ENCODE results near the gene LRRC49.

LRRC49 gene

GRCh38 chr15:71052356-71052755 lies 159.7 kb downstream of the LRRC49 start:
- DNase-seq (ENCODE audit: low read depth) = no peak

- DNase-seq (ENCODE audit: low read depth) = no peak
Measured at GRCh38 chr15:71054286-71054952, 161.8 kb downstream of the LRRC49 start.

DNA sequence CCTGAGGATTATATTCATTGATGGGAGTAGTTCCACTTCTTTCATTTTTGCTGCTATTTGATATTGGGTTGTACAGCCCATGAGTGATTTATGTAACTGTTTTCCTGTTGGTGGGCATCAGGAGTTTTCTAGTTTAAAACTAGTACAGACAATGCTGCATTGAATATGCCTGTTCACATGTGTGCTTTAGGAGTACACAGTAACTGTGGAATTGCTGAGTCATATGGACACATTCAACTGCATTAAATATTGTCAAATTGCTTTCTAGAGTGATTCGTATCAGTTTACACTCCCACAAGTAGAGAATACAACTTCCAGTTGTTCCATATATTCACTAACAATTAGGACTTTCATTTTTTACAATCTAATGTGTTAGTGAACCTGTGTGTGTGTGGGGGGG lies 162.8 kb downstream of the LRRC49 start:
- DNase-seq (ENCODE audit: low read depth) = no peak

DNA sequence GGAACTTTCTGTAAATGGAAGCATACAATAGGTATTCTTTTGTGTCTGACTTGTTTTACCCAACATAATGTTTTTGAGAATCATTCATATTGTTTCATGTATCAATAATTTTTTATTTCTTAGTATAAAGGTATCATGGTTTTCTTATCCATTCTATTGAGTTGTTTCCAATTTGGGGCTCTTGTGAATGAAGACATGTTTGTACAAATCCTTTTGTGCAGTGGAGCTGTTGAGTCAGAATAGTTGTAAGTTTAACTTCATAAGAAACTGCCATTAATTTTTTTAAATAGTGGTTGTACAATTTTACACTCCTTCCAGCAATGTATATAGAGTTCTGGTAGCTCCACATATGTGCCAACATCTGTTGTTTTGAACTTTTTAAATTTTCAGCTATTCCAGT lies 163.5 kb downstream of the LRRC49 start:
- no peak for DNase-seq (ENCODE audit: low read depth)

DNA sequence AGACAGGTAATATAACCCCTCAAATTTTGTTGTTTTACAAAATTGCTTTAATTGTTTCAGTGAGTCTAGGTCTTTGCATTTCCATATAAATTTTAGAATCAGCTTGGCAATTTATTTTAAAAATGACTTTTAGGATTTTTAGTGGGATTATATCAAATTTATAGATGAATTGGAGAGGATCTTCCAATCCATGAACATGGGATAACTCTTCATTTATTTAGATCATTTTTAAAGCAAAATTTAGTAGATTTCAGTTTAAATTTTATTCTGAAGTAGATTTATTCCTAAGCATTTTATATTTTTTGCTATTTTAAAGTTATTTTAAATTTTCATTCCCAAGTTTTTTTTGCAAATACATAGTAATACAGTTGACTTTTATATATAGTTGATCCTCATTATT lies 164.5 kb downstream of the LRRC49 start:
- DNase-seq (ENCODE audit: low read depth) = no peak

- no peak for DNase-seq (ENCODE audit: low read depth)
Measured at GRCh38 chr15:71057581-71057980, 165.0 kb downstream of the LRRC49 start.

DNA sequence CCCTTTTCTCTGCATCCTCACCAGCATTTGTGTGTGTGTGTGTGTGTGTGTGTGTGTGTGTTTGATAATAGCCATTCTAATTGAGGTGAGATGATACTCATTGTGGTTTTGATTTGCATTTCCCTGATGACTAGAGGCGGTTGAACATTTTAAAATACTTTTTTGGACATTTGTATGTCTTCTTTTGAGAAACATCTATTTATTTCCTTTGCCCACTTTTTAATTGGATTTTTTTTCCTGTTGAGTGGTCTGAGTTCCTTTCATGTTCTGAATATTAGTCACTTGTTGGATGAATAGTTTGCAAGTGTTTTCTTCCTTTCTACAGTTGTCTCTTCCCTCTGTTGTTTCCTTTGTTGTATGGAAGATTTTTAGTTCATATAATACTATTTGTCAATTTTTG lies 168.4 kb downstream of the LRRC49 start:
- no peak for DNase-seq (ENCODE audit: low read depth)

DNA sequence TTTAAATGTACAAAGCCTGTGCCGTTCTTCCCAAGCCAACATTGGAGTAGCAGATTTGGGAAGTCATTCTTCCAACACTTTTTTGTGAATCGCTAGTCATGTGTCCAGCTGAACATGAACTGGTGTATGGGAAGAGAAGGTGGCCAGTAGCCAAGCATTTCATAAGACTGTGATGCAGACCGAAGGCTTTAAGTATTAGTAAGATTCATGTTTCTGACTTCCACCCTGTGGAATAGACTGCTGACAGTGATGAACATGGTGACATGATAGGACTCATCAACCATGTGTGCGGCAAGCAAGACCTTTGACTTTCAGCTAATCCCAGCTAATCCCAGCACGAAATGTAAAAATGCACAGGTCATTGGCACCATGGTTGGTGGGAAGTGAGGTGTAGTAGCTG lies 174.4 kb downstream of the LRRC49 start:
- DNase-seq (ENCODE audit: low read depth) = no peak

DNA sequence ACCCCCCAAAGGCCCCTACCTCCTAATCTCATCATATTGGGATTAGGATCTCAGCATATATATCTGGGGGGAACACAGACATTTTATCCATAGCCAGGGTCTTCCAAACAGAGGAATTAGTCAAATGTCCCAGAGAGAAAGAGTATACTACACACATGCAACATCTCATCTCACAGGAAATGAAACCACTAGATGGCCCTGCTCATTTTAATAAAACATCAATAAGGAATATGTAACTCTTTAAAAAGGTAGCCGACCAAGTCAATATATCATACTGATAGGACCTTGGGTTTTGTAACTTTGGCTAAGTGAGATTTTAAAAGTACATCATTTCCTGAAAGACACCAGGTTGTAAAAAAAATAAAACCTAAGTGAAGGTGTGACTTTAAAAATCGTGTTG lies 177.1 kb downstream of the LRRC49 start:
- no peak for DNase-seq (ENCODE audit: low read depth)

- no peak for DNase-seq (ENCODE audit: low read depth)
Measured at GRCh38 chr15:71071529-71071928, 178.9 kb downstream of the LRRC49 start.

DNA sequence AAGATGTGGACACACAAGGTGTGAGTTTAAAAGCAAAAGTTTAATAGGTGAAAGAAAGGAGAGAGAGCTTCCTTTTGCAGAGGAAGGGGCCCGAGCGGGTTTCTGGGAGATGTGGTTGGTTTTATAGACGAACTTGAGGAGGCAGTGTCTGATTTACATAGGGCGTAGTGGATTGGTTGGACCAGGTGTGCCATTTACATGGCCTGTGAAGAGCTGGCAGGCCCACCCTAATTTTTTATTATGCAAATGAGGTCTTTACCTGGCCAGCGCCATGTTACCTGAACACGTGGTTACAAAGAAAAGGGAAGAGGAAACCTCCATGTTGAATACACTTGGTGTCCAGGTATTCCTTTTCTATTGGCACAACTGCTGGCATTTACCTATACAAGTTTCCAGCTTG lies 179.8 kb downstream of the LRRC49 start:
- no peak for DNase-seq (ENCODE audit: low read depth)

GRCh38 chr15:71078506-71079207 lies 186.0 kb downstream of the LRRC49 start:
- DNase-seq (ENCODE audit: low read depth) = no peak

GRCh38 chr15:71079208-71080044 lies 186.8 kb downstream of the LRRC49 start:
- peak; percentile 69 for DNase-seq (ENCODE audit: low read depth)

DNA sequence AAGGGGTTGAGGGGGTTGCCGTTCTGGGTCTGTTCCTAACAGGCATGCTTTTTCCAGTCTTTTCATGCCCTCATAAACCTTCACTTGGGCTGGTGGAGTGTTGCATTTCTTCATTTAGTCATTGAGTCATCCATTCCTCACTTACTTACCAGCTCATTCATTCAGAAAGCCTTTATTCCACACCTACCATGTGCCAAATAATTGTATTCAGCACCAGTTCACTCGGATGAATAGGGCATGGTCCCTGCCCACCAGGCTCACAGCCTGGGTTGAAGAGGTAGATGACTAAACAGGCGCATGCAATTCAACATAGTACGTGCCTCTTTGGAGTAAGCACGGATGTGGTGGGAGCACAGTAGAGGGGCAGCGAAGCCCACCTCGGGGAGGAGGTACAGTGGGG lies 187.5 kb downstream of the LRRC49 start:
- no peak for DNase-seq (ENCODE audit: low read depth)

- DNase-seq (ENCODE audit: low read depth) = peak; percentile 91
Measured at GRCh38 chr15:71080705-71081104, 188.1 kb downstream of the LRRC49 start.

DNA sequence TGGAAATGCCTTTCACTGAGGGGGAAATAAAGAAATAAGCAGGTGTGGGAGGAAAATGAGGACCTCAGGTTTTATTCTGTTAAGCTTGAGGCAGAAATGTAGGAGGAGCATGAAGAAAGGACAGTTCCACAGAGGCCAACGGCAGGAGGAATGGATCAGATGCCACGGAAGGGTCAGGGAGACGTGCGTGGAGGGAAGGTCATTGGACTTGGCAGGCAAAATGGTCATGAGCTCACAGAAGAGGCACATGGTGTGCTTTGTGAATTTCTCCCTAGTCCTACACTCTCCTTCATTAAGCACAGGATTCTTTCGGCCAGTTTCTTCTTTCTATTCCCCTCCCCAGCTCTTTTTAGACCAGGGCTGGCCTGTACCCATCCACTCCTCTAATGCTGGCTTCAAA lies 190.2 kb downstream of the LRRC49 start:
- no peak for DNase-seq (ENCODE audit: low read depth)

- DNase-seq (ENCODE audit: low read depth) = no peak
Measured at GRCh38 chr15:71083349-71083748, 190.7 kb downstream of the LRRC49 start.

DNA sequence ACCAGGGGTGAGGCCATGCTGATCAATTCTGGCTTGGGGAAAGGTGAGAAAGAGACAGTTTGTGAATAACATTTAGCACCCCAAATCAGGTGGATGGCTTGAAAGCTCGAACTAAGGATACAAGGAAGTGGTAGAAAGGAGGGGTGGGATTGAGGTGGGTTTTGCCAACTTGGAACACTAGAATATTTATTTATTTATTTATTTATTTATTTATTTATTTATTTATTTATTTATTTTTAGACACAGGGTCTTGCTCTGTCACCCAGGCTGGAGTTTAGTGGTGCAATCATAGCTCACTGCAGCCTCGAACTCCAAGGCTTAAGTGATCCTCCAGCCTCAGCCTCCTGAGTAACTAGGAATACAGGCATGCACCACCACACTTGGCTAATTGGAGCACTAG lies 191.6 kb downstream of the LRRC49 start:
- DNase-seq (ENCODE audit: low read depth) = no peak

DNA sequence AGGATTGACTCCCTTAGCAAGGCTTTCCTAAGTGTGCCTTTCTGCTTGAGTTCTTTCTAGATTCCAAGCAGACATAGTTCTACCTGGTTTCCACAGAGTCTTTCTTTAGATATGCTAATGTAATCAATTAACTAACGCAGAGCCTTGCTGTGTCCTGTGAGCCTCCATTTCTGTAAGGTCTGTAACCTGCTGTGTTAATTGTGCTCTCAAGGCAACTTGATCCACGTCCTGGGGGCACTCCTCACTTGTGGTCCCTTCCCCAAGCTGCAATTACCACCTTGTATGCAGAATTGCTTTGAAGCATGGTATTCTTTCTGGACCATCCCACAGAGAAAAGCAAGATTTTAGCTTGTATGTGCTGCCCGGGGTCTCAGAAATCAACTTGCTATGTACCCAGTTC lies 193.2 kb downstream of the LRRC49 start:
- DNase-seq (ENCODE audit: low read depth) = no peak

DNA sequence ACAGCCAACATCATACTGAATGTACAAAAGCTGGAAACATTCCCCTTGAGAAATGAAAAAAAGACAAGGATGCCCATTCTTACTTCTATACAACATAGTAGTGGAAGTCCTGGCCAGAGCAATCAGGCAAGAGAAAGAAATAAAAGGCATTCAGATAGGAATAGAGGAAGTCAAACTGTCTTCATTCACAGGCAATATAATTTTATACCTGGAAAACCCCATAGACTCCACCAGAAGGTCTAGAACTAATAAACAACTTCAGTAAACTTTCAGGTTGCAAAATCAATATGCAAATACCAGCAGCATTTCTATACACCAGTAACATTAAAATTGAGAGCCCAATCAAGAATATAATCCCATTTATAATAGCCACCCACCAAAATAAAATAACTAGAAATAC lies 195.5 kb downstream of the LRRC49 start:
- no peak for DNase-seq (ENCODE audit: low read depth)

DNA sequence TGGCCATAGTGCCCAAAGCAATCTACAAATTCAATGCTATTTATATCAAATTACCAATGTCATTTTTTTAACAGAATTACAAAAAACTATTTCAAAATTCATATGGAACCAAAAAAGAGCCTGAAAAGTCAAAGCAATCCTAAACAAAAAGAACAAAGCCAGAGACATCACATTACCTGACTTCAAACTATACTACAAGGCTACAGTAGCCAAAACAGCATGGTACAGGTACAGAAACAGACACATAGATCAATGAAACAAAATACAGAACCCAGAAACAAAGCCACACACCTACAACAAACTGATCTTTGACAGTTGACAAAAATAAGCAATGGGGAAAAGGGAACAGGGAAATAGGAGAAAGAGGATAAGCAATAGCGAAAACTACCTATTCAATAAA lies 196.1 kb downstream of the LRRC49 start:
- DNase-seq (ENCODE audit: low read depth) = no peak

DNA sequence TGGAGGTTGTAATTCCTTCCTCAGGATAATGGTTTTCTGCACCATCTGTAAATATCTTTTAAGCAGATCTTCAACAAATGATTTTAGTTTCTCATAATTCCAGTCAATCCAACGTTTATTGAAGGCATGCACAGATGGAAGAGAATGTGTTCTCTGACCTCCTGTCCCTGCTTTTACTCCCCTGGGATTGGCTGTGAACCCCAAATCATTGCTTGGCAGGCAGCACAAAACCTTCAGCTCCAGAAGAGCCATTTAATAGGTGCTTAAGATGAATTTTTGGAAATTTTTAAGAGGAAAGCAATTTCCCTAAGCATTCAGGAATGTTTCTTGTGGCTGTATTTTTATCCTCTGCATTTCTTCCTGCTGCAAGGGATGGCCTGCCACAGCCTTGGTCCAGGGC lies 197.2 kb downstream of the LRRC49 start:
- no peak for DNase-seq (ENCODE audit: low read depth)

- DNase-seq (ENCODE audit: low read depth) = no peak
Measured at GRCh38 chr15:71091601-71092000, 199.0 kb downstream of the LRRC49 start.
